Mucosa of gallbladder (tissue), 1 donor: Measurements from ENCODE around the gene SLC12A2. TPM values are rescaled to one million over a fixed set of nuclear protein-coding genes. Genes with fewer than 3 reads are reported as not detected.

ENCODE experiments used
- DNase-seq: peaks from one replicate; pipeline ENCODE4 v3.0.0-alpha.2; 2020; ENCODE audit warnings: low spot score
- total RNA-seq: library from RNA; stranded (reverse); gene quantifications from one replicate; pipeline ENCODE4 v1.2.1, GENCODE V29; 2021
- donor health status: DM: no; HTN: no; CAD: no.

The SLC12A2 gene
- total RNA-seq, 1 donor from 2014 or later = 340 TPM

DNA sequence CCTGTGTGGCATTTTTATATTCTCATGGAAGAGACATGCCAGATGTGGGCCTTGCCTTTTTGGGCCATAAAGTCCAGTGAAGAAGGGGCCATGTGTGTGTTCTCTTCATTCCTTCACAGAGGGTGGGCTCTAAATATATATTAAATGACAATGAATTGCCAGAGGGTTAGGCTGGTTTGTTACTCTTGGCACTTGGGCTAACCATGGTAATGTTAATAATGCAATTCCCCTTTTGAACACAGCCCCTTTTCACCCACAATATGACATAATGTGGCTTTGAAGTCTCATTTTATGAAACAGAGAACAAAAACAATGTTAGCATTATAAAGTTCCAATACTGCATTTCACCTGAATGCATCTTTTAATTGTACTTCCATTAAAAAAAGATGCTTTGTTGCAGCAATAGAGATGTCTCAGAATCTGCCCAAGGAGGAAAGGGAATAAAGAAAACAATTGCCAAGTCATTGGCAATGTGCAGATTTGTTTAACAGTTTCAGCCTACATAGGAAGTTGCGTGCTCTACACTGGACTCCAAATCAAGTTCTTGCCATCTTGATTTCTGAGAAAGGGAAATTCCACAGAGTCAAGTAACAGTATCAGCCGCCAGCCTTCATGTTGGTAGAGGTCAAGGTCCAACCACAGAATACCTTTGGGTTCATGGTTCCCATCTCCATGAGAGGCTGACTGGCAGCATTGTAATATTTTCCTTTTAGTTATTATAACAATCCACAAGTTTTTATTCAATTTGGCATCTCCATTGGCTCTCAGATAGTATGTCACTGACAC, 141.9 kb downstream of the SLC12A2 start:
- DNase-seq = no peak

DNA sequence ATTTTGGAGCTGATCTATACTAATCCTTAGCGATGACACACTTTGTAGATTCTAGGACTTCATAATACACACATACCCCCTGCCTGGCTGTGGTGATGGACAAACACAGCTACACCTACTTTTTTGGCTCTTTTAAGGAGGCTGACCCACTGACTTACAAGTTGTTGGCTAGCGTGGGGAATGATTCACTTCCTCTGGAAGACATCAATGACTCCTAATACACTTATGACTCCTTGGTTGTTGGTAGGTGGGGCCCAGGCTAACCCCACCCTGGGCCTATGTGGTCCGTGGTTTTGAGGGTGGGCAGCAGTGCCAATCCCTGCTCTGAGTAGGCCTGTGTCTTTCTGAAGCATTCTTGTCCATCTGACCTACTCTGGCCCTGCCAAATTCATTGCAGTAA, 144.4 kb downstream of the SLC12A2 start:
- DNase-seq = no peak

DNA sequence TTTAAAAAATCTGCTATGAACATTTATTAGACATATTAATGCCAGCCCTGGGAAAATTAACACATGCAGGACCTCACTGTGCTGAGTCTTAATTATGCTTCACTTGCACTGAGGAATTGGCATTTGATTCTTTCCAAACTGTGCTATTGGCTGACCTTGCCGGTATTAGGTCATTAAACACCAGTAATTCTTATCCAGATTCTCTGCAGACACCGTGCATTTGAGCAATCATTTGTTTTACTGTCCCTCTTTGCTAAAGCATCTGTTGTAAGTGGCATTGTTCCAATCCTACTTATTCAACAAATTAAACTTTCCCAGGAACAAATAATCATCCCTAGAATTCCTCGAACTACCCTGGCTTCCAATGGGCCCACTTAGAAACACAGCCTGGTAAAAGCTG, 145.0 kb downstream of the SLC12A2 start:
- no peak for DNase-seq

DNA sequence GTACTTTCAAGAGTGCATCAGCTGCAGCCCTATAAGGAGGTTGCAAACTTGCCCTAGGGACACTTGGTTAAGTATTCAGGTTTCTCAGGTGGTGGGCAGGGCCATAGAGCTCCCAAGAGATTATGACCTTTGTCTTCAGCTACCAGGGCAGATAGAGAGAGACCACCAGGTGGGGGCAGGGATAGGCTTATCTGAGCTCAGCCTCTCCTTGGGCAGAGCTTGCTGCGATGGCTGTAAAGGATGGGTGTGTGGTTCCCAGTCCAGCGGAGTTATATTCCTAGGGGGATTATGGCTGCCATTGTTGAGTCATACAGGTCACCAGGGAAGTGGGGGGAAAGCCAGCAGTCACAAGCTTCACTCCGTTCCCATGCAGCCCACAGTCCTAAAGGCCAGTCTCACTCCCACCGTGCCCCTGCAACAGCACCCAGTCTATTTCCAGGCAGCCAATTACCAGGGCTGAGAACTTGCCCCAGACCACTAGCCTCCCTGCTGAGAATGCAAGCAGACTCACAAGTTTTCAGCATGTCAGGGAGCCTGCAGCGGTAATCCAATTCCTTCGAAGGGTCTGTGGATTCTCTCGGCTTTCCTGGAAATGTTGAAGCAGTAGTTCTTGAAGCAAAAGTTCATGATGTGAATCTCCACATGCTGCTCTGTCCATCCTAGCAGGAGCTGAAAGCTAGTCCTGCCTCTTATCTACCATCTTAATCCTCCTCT, 151.5 kb downstream of the SLC12A2 start:
- DNase-seq = no peak

DNA sequence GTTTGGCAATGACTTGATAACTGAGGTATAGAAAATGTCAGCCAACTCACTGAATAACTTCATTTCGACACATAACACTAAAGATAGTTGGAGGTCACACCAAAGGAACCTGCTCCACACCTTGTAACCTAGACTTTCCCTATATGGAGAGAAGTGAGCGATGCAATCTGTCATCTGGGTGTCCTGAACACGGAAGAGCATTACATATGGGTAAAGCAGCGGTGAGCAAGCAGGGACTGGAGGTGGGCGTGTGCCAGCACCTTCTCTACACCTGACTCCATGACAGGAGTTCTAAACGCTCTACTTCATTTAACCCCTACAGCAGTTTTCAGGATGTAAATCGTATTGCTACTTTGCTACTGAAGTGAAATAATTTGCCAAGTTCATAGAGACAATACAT, 152.8 kb downstream of the SLC12A2 start:
- no peak for DNase-seq

DNA sequence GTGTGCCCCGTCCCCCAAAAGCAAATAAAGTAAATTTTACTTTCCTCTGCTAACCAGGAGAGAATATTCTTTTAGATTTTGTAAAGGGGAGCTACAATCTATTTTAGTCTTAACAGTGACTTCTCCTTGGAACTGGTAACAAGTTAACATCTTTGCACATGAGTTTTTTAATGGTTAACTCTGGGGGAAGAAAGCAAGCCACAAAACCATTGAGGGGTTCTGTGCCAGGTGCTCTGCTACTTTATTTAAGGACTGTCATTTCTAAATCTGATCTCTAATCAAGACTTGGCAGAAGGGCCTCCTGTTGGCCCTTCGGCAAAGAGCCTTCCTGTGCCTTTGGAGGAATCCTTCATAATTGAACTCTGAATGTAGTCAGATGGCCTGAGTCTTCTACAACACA, 153.4 kb downstream of the SLC12A2 start:
- no peak for DNase-seq

DNA sequence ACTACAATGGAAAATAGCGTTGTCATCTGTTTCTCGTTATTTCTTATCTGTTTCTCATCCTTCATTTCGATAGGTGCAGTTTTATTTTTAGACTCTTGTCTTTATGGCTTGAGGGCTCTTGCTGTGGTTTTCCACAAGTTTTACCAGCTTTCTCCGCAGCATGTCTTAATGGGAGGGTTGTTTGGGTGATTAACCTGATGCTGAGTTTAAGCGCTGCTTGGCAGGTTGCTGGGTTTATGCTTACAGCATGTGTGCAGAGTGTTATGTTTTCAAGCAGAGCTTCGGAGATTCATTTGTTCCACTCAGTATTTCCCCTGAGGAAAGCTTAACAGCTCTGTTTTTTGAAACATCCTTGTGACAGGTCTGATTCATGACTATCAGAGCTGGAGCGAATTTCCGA, 154.0 kb downstream of the SLC12A2 start:
- no peak for DNase-seq
